Measurements from ENCODE around the gene CACNB4.
"Not testable (repeated sequence)": the region's sequence is repeated elsewhere in the genome, so short reads cannot be mapped to it uniquely, and the experiment has no call there.

Gene CACNB4

GRCh38 chr2:152054593-152054992 lies 44.3 kb downstream of the CACNB4 start:
- DNase-seq (ENCODE audit: low read depth in 2 of 2, low spot score in 1 of 2) = no peak

DNA sequence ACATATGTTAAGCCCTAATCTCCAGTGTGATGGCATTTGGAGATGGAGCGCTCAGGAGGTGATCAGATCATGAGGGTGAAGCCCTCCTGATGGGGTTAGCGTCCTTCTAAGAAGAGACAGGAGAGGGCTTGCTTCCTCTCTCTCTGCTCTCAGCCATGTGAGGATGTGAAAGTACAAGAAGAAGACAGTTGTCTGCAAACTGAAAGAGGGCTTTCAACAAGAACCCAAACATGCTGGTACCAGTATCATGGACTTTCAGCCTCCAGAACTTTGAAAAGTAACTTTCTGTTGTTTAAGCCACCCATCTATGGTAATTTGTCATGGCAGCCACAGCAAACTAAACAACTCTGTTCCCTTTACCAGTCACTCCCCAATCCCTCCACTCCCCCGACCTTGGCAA lies 47.4 kb downstream of the CACNB4 start:
- DNase-seq (ENCODE audit: low read depth in 2 of 2, low spot score in 1 of 2) = no peak

GRCh38 chr2:152050915-152051314 lies 47.9 kb downstream of the CACNB4 start:
- no peak for DNase-seq (ENCODE audit: low read depth in 2 of 2, low spot score in 1 of 2)

GRCh38 chr2:152050341-152050740 lies 48.5 kb downstream of the CACNB4 start:
- DNase-seq (ENCODE audit: low read depth in 2 of 2, low spot score in 1 of 2) = no peak

GRCh38 chr2:152049541-152049940 lies 49.3 kb downstream of the CACNB4 start:
- no peak for DNase-seq (ENCODE audit: low read depth in 2 of 2, low spot score in 1 of 2)

- no peak for DNase-seq (ENCODE audit: low read depth in 2 of 2, low spot score in 1 of 2)
Observed at GRCh38 chr2:152047824-152048471, 50.9 kb downstream of the CACNB4 start.

DNA sequence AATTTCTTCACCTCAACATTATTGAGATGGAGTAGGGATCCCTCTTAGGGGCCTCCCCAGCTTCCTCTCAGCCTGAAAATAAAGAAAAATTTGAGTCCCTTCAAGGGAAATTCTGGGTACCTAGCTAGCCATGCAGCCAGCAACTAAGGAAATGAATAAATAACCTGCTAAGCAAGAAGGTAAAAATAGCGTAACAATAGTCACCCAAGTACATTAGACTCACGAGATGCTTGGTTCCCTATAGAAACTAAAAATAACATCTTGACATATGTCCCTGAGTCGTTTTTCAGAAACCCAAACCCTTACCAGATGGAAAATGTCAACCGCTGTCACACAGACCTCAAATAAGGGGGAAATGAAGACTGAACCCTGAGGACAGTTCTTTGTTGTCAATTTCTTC lies 51.9 kb downstream of the CACNB4 start:
- no peak for DNase-seq (ENCODE audit: low read depth in 2 of 2, low spot score in 1 of 2)

GRCh38 chr2:152042636-152043615 lies 55.9 kb downstream of the CACNB4 start:
- no peak for DNase-seq (ENCODE audit: low read depth in 2 of 2, low spot score in 1 of 2)

DNA sequence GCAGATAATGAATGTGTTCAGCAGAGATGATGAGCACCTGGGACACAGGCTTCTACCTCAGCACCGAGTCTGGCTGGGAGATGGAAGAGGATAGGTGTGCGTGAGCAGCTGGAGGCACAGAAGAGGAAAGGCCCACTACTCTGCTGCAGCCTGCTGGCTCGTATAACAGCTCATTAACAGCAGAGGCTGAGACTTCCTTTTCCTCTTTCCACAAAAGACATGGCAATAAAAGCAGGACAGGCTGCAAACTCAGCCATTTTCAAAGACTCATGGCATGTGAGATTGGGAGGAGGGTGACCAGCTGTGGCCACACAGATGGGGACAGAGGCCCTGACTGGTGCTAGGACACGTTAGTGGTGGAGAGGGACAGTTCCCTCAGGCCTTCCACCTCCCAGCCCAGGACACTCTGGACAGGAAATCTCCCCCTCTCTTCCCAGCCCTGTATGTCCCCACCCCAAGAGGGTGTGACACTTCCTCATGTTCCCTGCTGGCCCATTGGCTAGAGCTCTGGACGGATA lies 60.3 kb downstream of the CACNB4 start:
- DNase-seq (ENCODE audit: low read depth in 2 of 2, low spot score in 1 of 2) = no peak

- no peak for DNase-seq (ENCODE audit: low read depth in 2 of 2, low spot score in 1 of 2)
Observed at GRCh38 chr2:152037743-152038435, 61.0 kb downstream of the CACNB4 start.

GRCh38 chr2:152036611-152037469 lies 62.0 kb downstream of the CACNB4 start:
- DNase-seq (ENCODE audit: low read depth in 2 of 2, low spot score in 1 of 2) = peak in 1 of 2 donors; percentile 29

- no peak for DNase-seq (ENCODE audit: low read depth in 2 of 2, low spot score in 1 of 2)
Observed at GRCh38 chr2:152034257-152034801, 64.5 kb downstream of the CACNB4 start.

GRCh38 chr2:152033011-152033925 lies 65.6 kb downstream of the CACNB4 start:
- DNase-seq (ENCODE audit: low read depth in 2 of 2, low spot score in 1 of 2) = no peak

DNA sequence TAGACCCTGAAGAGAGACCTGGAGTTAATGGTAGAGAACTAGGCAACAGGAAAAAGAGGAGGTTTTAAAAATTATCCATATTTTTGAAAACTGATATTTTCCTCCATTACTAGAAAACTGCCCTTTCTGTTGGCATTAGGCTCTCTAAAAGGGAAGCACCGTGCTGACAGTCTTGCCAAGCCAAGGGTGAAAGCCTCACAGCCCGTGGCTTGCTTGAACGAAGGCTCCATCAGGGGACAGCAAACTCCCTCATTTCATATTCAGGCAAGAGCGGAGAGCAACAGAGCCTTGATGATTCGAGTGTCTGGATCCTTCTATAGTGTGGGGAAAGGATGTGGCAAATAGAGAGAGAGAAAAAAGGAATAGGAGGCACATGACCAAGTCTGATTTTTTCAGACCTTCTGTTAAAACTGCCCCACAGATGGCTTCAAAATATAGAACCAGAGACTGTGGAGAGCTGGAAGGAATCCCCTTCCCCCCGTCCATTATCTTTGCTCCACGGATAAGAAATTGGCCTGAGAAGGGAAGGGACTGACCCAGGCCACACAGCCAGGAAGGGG lies 67.0 kb downstream of the CACNB4 start:
- no peak for DNase-seq (ENCODE audit: low read depth in 2 of 2, low spot score in 1 of 2)

DNA sequence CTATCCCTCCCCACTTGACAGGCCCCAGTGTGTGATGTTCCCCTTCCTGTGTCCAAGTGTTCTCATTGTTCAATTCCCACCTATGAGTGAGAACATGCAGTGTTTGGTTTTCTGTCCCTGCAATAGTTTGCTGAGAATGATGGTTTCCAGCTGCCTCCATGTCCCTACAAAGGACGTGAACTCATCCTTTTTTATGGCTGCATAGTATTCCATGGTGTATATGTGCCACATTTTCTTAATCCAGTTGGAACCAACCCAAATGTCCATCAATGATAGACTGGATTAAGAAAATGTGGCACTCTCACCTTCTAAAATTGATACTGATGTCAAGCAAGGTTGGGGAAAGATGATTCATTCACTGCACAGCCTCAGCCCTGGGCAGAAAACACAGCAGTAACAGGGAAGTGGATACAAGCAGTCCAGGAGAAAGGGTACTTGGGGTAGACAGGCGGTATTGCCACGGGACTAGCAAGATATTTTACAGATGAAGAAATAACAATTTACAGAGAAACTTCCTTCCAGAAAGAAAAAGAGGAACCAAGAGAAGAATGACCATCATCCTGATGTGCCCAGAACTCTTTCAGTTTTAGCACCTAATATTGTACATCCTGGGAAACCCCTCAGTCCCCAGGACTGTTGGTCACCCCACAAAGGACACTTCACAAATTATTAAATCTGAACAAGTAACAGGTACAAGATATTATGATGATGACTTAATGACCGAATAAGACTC lies 68.1 kb downstream of the CACNB4 start:
- not testable (repeated sequence) for DNase-seq (ENCODE audit: low read depth in 2 of 2, low spot score in 1 of 2)

DNA sequence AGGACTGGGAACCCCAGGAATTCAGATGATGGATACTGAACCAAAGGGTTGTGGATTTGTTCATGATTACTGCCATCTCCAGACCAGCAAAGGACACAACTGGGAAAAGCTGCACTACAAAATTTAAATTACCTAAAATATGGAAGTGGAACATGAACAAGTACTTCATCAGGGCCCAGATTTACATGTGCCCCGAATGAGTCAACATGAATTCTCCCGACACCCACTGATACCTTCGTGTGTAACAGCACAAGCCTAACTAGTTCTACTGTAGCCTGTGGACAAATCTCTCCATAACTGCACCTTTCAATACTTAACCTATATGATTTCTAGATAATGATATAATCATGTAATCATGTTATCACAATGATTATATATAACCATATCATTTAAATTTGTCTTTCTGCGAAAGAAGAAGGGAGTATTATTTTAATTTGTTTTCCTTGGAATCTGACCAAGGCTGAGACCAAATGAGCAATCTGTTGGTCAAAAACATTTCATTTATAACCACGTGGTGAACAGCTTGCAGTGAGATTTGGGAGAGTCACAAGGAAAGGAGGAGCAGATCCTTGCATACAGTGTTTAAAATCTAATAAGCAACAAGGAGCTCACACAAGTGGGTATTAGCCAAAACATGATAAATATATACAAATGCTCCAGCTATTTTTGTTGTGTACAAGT lies 70.5 kb downstream of the CACNB4 start:
- DNase-seq (ENCODE audit: low read depth in 2 of 2, low spot score in 1 of 2) = no peak

GRCh38 chr2:152025678-152026287 lies 73.1 kb downstream of the CACNB4 start:
- peak; percentile 46 to 57 for DNase-seq (ENCODE audit: low read depth in 2 of 2, low spot score in 1 of 2)
